Effector CD8-positive, alpha-beta T cell (primary cell): ENCODE results near the gene TCF23.
"Not testable (repeated sequence)": the region's sequence is repeated elsewhere in the genome, so short reads cannot be mapped to it uniquely, and the experiment has no call there.

Experiments
- DNase-seq: peaks from one replicate; lab custom pipeline; 2025; lab: John Stamatoyannopoulos, UW

The TCF23 gene

GRCh38 chr2:27189989-27190388, 41.2 kb downstream of the TCF23 start:
- no peak for DNase-seq

GRCh38 chr2:27191070-27191829, 42.4 kb downstream of the TCF23 start:
- DNase-seq = peak; percentile 14

DNA sequence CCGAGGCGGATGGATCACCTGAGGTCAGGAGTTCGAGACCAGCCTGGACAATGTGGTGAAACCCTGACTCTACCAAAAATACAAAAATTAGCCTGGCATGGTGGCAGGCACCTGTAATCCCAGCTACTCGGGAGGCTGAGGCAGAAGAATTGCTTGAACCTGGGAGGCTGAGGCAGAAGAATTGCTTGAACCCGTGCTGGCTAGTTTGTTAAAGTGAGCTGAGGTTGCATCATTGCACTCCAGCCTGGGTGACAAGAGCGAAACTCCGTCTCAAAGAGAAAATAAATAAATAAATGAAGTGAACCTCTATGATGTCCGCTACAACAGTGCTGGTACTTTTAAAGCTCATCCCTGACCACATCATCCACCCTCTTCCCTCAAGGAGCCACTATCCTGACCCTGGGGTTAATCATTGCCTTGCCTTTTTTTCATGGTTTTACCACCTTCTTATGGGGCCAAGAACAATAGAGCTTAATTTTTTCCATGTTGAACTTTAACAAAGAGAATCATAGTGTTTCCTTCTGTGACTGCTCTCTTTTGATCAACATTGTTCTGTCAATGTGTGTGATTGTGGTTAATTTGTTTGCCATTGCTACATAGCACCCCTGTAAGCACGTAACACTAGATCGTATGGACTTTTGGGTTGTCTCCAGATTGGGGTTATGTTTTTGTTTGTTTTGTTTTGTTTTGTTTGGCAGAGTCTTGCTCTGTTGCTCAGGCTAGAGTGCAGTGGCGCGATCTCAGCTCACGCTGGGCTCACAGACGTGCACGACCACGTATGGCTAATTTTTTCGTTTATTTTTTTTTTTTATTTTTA, 45.9 kb downstream of the TCF23 start:
- DNase-seq = no peak

GRCh38 chr2:27195799-27196198, 47.0 kb downstream of the TCF23 start:
- not testable (repeated sequence) for DNase-seq

DNA sequence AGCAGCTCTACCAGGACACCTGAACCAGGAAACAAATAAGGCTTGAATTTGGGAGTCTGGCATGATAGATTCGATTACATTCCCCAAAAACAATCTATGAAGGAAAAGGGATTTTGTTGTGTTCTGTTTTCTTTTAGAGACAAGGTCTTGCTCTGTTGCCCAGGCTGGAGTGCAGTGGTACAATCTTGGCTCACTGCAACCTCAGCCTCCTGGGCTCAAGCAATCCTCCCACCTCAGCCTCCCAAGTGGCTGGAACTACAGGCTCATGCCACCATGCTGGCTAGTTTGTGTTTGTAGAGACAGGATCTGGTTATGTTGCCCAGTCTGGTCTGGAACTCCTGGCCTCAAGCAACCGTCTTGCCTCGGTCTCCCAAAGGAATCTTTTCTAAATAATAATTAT, 49.3 kb downstream of the TCF23 start:
- not testable (repeated sequence) for DNase-seq

DNA sequence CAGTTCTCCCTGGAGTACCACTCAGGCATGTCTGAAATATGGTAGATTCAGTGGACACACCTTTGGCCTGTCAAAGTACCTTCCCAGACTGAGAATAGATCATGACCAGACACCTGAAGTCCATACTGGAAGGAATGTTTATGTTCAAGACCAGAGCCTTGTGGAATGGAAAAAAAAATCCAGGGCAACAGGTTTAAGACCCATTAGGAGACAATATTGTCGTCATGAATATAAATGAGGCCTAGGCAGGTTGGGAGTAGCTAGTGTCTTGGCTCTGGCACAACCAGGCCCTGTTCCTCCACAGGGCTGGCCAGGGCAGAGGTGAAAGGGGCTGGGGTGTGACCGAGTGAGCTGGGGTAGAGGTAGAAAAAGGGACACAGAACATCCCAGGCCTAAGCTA, 49.8 kb downstream of the TCF23 start:
- DNase-seq = no peak

- no peak for DNase-seq
Measured at GRCh38 chr2:27199241-27199640, 50.4 kb downstream of the TCF23 start.

GRCh38 chr2:27201675-27202074, 52.9 kb downstream of the TCF23 start:
- no peak for DNase-seq

- no peak for DNase-seq
Measured at GRCh38 chr2:27202854-27203253, 54.0 kb downstream of the TCF23 start.

DNA sequence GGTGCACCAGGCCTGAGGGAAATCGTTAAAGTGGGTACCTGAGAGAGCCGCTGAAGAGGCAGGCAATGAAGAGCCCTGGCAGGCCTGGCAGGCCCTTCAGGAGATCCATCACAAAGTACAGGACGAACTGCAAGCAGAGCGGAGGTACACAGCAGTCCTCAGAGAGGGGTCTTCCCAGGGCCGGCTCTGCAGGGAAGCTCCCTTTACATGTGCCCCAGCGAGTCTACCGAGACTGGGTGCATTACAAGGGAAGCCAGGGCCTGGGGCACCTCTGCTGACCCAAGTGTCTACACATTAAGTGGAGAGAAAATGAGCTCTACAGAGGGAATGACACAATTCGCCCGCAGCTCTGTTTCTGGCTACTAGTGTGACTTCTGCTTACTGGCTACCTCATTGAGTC, 54.9 kb downstream of the TCF23 start:
- DNase-seq = no peak

- no peak for DNase-seq
Measured at GRCh38 chr2:27204566-27204965, 55.8 kb downstream of the TCF23 start.

DNA sequence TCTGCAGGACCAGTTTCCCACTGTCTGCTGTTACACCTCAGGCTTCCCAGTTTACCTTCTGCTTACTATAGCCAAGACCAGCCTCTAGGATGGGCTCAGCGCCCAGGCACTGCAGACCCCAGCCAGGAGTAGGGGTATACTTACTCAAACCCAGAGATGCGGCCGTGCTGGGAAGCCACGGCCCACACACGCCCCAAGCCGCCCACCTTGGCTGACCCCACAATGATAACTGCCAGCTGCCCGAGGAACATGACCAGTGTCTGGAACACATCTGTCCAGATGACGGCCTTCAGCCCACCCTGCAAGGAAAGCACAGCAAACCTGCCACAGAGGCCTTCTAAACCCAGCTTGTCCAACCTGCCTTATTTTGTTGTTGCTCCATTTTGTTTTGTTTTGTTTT, 56.4 kb downstream of the TCF23 start:
- DNase-seq = no peak

DNA sequence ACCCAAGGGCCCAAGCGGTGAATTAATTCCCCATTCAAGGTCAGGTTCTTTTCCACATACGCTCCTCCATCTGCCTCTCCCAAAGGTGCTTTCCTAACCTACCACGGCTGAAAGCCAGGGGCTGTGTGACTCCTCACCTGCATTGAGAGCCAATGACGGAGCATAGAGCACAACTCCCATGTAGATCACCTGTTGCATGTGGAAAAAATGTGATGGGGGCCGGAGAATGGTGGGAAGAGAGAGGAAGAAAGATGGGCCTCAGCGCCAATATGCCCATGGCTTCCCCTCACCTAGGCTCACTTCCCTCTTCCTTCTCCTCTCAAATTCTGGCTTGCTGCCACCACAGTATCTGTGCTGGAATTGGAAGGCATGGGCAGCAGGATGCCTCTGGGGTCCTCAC, 57.5 kb downstream of the TCF23 start:
- no peak for DNase-seq
